K562 (cell line): ENCODE measurements around the gene MYO1A. TPM values are rescaled to one million over a fixed set of nuclear protein-coding genes. Genes with fewer than 3 reads are reported as not detected.
A peak's percentile ranks its signal among the peaks of the same experiment; 100 is the strongest.

Experiments
- ARID2 ChIP-seq: fragments of 450-650 bp; IDR thresholded peaks from 2 replicates; pipeline ENCODE4 v1.6.1; 2017; ENCODE audit warnings: antibody characterized with exemption, mild to moderate bottlenecking
- CBX3 ChIP-seq, 2 experiments: IDR thresholded peaks; 1 replicate in 1 of 2; 2 replicates in 1 of 2; pipeline ENCODE4 v1.6.1; 2012; ENCODE audit warnings: inconsistent platforms in 2 of 2, low read length in 2 of 2, borderline replicate concordance in 1 of 2, control low read depth in 1 of 2
- CHD4 ChIP-seq: fragments of 200-600 bp; sonication (generic); IDR thresholded peaks from 3 replicates; pipeline ENCODE4 v1.6.1; 2012; ENCODE audit warnings: low read depth, mild to moderate bottlenecking, mixed read lengths, low read length, inconsistent platforms; ENCODE audit not compliant: insufficient read depth, insufficient replicate concordance, poor library complexity, severe bottlenecking
- GABPB1 ChIP-seq: sonication (generic); formaldehyde crosslinking; IDR thresholded peaks from 2 replicates; pipeline ENCODE4 v1.8.0; 2022; ENCODE audit warnings: mild to moderate bottlenecking, missing genetic modification reagents
- HDGF ChIP-seq: fragments of 450-650 bp; IDR thresholded peaks from 2 replicates; pipeline ENCODE4 v1.6.1; 2016
- JUND ChIP-seq, 2 experiments: IDR thresholded peaks; 2 replicates in 1 of 2; 3 replicates in 1 of 2; pipeline ENCODE4 v1.6.1; 2011; ENCODE audit warnings: borderline replicate concordance in 2 of 2, low read depth in 2 of 2, low read length in 2 of 2, improper control_type of control experiment in 1 of 2, missing biosample characterization in 1 of 2, missing genetic modification characterization in 1 of 2, missing genetic modification reagents in 1 of 2
- POLR2A ChIP-seq: fragments of 450-650 bp; conservative IDR thresholded peaks from 2 replicates; pipeline ENCODE4 v1.6.1; 2016
- POLR2AphosphoS2 ChIP-seq: IDR thresholded peaks from 2 replicates; pipeline ENCODE4 v1.6.1; 2012; ENCODE audit warnings: low read length, improper control_type of control experiment
- RB1 ChIP-seq: fragments of 450-650 bp; IDR thresholded peaks from 2 replicates; pipeline ENCODE4 v1.6.1; 2017; ENCODE audit warnings: low read depth, mild to moderate bottlenecking
- RCOR1 ChIP-seq, 2 experiments: IDR thresholded peaks; 2 replicates each; pipeline ENCODE4 v1.6.1; 2012; ENCODE audit warnings: low read depth in 2 of 2, low read length in 2 of 2, borderline replicate concordance in 1 of 2, improper control_type of control experiment in 1 of 2
- SETDB1 ChIP-seq: IDR thresholded peaks from one replicate; pipeline ENCODE4 v1.6.1; 2012; ENCODE audit warnings: low read length, control low read depth, inconsistent platforms
- SP2 ChIP-seq: IDR thresholded peaks from 2 replicates; pipeline ENCODE4 v1.6.1; 2011; ENCODE audit warnings: mild to moderate bottlenecking, low read depth, low read length, moderate library complexity; ENCODE audit not compliant: poor library complexity, severe bottlenecking; ENCODE audit errors: extremely low read depth
- TBL1XR1 ChIP-seq, 2 experiments: IDR thresholded peaks; 2 replicates each; pipeline ENCODE4 v1.6.1; 2012; ENCODE audit warnings: improper control_type of control experiment in 2 of 2, low read length in 2 of 2, mild to moderate bottlenecking in 1 of 2
- TEAD1 ChIP-seq, 2 experiments: fragments of 450-650 bp in 1 of 2; sonication (generic) in 1 of 2; formaldehyde crosslinking; IDR thresholded peaks; 2 replicates each; pipeline versions ENCODE4 v1.4.0 to v1.8.0; 2020 to 2022; ENCODE audit warnings: mild to moderate bottlenecking in 2 of 2, missing genetic modification reagents in 1 of 2
- TGIF2 ChIP-seq: sonication (generic); formaldehyde crosslinking; IDR thresholded peaks from 2 replicates; pipeline ENCODE4 v1.8.1; 2022; ENCODE audit warnings: mild to moderate bottlenecking, missing genetic modification reagents, moderate library complexity
- ZNF121 ChIP-seq: sonication (generic); formaldehyde crosslinking; conservative IDR thresholded peaks from 2 replicates; pipeline ENCODE4 v1.8.0; 2022; ENCODE audit warnings: missing genetic modification reagents
- ZNF124 ChIP-seq: sonication (generic); formaldehyde crosslinking; IDR thresholded peaks from 2 replicates; pipeline ENCODE4 v1.8.1; 2022; ENCODE audit warnings: missing genetic modification reagents
- ZNF668 ChIP-seq: fragments of 250-450 bp; sonication (Bioruptor Pico); IDR thresholded peaks from 2 replicates; pipeline ENCODE4 v1.8.0; 2022; ENCODE audit warnings: mild to moderate bottlenecking, inconsistent platforms
- ZNF695 ChIP-seq: fragments of 450-650 bp; formaldehyde crosslinking; IDR thresholded peaks from 2 replicates; pipeline ENCODE4 v1.4.0; 2020; ENCODE audit warnings: mild to moderate bottlenecking, moderate library complexity
- ZNF76 ChIP-seq: fragments of 250-450 bp; sonication (Bioruptor Pico); IDR thresholded peaks from 2 replicates; pipeline ENCODE4 v1.4.0; 2020; ENCODE audit warnings: mild to moderate bottlenecking, moderate library complexity, borderline replicate concordance
- polyA plus RNA-seq, 8 experiments: library from polyadenylated mRNA; depleted of rRNA in 4 of 8; stranded (reverse) in 5 of 8; unstranded in 3 of 8; fragments of >200 nt; fragmentation: Nextera tagmentation in 2 of 8; fragmentation: Illumina TruSeq in 1 of 8; extraction: Ambion mirVana in 2 of 8; extraction: Trizol in 1 of 8; gene quantifications; 2 replicates each; pipeline versions ENCODE4 v1.2.1 to v1.2.3, GENCODE V29; 2011 to 2014; ENCODE audit warnings: inconsistent platforms in 1 of 8, missing spikeins in 1 of 8
- total RNA-seq, 7 experiments: library from RNA; depleted of rRNA in 6 of 7; stranded (reverse); fragments of >200 nt in 6 of 7; fragmentation: Illumina TruSeq in 2 of 7; extraction: Trizol in 2 of 7; gene quantifications; 2 replicates each; pipeline versions ENCODE4 v1.2.1 to v1.2.3, GENCODE V29; 2011 to 2021; ENCODE audit warnings: low replicate concordance in 1 of 7
- TF ChIP-seq, protein P1 (sequence below): sonication (generic); formaldehyde crosslinking; IDR thresholded peaks from 2 replicates; pipeline ENCODE4 v1.8.1; 2023; ENCODE audit warnings: mild to moderate bottlenecking, missing genetic modification reagents
- TF ChIP-seq, protein P2 (sequence below): fragments of 450-650 bp; IDR thresholded peaks from 2 replicates; pipeline ENCODE4 v1.7.1; 2018; ENCODE audit warnings: mild to moderate bottlenecking, low read depth; ENCODE audit not compliant: partially characterized antibody
- TF ChIP-seq, protein P3 (sequence below): fragments of 450-650 bp; formaldehyde crosslinking; IDR thresholded peaks from 2 replicates; pipeline ENCODE4 v1.4.0; 2022; ENCODE audit warnings: missing genetic modification characterization

The MYO1A gene
- total and polyA plus RNA-seq, 9 of the 15 experiments (the other 6 are each of a cell fraction or from before 2014, with no cell fraction given), result 0.03 to 0.29 (median 0.14) TPM; not detected in 2

DNA sequence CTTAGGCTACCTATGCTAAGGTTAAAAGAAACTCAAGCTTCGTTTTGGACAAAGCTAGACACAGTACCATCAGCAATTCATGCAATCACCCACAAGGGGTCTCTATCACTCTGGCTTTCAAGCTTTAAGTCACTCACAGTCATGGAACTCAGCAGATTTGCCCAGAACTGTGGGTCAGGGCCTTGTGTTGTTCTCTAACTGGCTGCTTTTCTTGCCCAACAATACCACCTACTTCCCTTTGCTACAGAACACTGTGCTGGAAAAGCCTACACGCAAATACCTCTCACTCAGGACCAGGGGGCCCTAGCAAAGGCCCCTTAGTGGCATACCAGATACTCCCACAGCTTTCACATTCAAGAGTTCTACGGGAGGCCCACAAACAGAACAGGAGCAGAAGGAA is 19.6 kb upstream of the MYO1A start (continued):
- TF ChIP-seq, protein P1, sequence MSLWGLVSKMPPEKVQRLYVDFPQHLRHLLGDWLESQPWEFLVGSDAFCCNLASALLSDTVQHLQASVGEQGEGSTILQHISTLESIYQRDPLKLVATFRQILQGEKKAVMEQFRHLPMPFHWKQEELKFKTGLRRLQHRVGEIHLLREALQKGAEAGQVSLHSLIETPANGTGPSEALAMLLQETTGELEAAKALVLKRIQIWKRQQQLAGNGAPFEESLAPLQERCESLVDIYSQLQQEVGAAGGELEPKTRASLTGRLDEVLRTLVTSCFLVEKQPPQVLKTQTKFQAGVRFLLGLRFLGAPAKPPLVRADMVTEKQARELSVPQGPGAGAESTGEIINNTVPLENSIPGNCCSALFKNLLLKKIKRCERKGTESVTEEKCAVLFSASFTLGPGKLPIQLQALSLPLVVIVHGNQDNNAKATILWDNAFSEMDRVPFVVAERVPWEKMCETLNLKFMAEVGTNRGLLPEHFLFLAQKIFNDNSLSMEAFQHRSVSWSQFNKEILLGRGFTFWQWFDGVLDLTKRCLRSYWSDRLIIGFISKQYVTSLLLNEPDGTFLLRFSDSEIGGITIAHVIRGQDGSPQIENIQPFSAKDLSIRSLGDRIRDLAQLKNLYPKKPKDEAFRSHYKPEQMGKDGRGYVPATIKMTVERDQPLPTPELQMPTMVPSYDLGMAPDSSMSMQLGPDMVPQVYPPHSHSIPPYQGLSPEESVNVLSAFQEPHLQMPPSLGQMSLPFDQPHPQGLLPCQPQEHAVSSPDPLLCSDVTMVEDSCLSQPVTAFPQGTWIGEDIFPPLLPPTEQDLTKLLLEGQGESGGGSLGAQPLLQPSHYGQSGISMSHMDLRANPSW (CRISPR knock-in tag), result no peak
- no peak for TF ChIP-seq CBX3 (IDR thresholded peaks at IDR 0.05; ENCODE audit: borderline replicate concordance in 1 of 2, low read length in 2 of 2)
- no peak for TF ChIP-seq ZNF668
- 0 out of 4 replicates have a peak, but pooled peaks of 1 of the 2 experiments have one; percentile 11 for TF ChIP-seq RCOR1 (IDR thresholded peaks at IDR 0.05; ENCODE audit: borderline replicate concordance in 1 of 2, low read depth in 2 of 2, low read length in 2 of 2)
- TF ChIP-seq HDGF, result peak; percentile 86
- TF ChIP-seq POLR2AphosphoS2, result no peak
- TF ChIP-seq TBL1XR1 (IDR thresholded peaks at IDR 0.05; ENCODE audit: low read length in 2 of 2), result peak in 1 of 2 experiments; percentile 48; a peak in 1 of 4 replicates
- no peak for TF ChIP-seq CHD4
- 0 out of 2 replicates have a peak, but pooled peaks have one; percentile 22 for TF ChIP-seq GABPB1 (CRISPR knock-in tag)
- peak in 1 of 2 experiments; percentile 47; a peak in 1 of 4 replicates for TF ChIP-seq TEAD1 (CRISPR knock-in tag; IDR thresholded peaks at IDR 0.05)
- no peak for TF ChIP-seq ZNF695
- peak; percentile 56 for TF ChIP-seq JUND (IDR thresholded peaks at IDR 0.05; ENCODE audit: borderline replicate concordance, low read depth, low read length)
- TF ChIP-seq JUND (tag; IDR thresholded peaks at IDR 0.05; ENCODE audit: borderline replicate concordance, low read depth, low read length), result peak; percentile 23; the same call in 1 of the 3 replicates
- TF ChIP-seq ZNF121 (CRISPR knock-in tag), result no peak
- TF ChIP-seq, protein P2, sequence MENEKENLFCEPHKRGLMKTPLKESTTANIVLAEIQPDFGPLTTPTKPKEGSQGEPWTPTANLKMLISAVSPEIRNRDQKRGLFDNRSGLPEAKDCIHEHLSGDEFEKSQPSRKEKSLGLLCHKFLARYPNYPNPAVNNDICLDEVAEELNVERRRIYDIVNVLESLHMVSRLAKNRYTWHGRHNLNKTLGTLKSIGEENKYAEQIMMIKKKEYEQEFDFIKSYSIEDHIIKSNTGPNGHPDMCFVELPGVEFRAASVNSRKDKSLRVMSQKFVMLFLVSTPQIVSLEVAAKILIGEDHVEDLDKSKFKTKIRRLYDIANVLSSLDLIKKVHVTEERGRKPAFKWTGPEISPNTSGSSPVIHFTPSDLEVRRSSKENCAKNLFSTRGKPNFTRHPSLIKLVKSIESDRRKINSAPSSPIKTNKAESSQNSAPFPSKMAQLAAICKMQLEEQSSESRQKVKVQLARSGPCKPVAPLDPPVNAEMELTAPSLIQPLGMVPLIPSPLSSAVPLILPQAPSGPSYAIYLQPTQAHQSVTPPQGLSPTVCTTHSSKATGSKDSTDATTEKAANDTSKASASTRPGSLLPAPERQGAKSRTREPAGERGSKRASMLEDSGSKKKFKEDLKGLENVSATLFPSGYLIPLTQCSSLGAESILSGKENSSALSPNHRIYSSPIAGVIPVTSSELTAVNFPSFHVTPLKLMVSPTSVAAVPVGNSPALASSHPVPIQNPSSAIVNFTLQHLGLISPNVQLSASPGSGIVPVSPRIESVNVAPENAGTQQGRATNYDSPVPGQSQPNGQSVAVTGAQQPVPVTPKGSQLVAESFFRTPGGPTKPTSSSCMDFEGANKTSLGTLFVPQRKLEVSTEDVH, result peak; percentile 15
- TF ChIP-seq, protein P3, sequence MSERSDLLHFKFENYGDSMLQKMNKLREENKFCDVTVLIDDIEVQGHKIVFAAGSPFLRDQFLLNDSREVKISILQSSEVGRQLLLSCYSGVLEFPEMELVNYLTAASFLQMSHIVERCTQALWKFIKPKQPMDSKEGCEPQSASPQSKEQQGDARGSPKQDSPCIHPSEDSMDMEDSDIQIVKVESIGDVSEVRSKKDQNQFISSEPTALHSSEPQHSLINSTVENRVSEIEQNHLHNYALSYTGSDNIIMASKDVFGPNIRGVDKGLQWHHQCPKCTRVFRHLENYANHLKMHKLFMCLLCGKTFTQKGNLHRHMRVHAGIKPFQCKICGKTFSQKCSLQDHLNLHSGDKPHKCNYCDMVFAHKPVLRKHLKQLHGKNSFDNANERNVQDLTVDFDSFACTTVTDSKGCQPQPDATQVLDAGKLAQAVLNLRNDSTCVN, result 0 out of 2 replicates have a peak, but pooled peaks have one; percentile 29
- no peak for TF ChIP-seq SP2
- TF ChIP-seq SETDB1, result no peak
- TF ChIP-seq TGIF2 (CRISPR knock-in tag), result no peak
- no peak for TF ChIP-seq ZNF124 (CRISPR knock-in tag)
- TF ChIP-seq ZNF76 (CRISPR knock-in tag), result no peak
- no peak for TF ChIP-seq POLR2A
- TF ChIP-seq ARID2, result peak; percentile 93
- peak; percentile 19; the same call in 1 of the 2 replicates for TF ChIP-seq RB1
